LNCAP (cell line): Measurements from ENCODE around the gene MAP3K5.

ENCODE experiments used
- TF ChIP-seq, protein P1 (sequence below): fragments of 450-650 bp; IDR thresholded peaks from 2 replicates; pipeline ENCODE4 v1.5.1; 2017; ENCODE audit warnings: mild to moderate bottlenecking

MAP3K5 gene

DNA sequence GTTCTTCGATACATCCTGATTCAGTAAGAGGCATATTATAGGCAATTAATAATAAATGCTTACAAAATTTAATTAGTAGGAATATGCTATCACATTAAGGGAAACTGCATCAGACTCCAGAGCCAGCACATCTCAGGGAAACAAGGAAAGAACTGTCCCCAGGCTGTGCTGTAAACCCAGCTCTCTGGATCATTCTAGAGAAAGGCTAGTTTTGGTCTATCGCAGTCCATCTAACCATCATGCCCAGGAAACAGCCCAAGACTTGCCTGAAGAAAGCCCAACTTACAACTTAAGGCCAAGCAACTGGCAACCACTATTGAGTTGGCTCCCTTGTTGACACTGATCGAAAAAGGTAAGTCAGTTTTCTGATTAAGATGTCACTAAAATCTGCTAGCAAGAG is 11.3 kb downstream of the MAP3K5 start:
- TF ChIP-seq, protein P1, sequence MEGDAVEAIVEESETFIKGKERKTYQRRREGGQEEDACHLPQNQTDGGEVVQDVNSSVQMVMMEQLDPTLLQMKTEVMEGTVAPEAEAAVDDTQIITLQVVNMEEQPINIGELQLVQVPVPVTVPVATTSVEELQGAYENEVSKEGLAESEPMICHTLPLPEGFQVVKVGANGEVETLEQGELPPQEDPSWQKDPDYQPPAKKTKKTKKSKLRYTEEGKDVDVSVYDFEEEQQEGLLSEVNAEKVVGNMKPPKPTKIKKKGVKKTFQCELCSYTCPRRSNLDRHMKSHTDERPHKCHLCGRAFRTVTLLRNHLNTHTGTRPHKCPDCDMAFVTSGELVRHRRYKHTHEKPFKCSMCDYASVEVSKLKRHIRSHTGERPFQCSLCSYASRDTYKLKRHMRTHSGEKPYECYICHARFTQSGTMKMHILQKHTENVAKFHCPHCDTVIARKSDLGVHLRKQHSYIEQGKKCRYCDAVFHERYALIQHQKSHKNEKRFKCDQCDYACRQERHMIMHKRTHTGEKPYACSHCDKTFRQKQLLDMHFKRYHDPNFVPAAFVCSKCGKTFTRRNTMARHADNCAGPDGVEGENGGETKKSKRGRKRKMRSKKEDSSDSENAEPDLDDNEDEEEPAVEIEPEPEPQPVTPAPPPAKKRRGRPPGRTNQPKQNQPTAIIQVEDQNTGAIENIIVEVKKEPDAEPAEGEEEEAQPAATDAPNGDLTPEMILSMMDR, result no peak

DNA sequence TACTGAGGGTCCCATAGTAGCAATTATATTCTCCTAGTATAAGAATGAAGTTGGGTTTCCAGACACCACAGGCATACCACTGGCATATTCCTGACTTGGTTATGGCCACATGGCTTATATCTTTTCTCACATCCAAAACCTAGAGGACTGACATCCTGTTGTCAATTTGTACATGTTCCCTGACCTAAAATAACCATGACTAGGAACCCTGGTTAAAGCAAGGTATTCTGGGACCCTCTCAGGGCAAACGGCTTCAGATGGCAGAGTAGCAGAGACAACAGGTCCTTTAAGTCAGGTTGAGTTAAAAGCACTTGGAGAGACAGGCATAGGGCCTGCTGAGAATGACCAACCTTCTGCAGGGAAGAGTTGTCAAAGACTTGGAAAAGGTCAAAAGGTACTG is 12.6 kb downstream of the MAP3K5 start:
- TF ChIP-seq, protein P1, result no peak

DNA sequence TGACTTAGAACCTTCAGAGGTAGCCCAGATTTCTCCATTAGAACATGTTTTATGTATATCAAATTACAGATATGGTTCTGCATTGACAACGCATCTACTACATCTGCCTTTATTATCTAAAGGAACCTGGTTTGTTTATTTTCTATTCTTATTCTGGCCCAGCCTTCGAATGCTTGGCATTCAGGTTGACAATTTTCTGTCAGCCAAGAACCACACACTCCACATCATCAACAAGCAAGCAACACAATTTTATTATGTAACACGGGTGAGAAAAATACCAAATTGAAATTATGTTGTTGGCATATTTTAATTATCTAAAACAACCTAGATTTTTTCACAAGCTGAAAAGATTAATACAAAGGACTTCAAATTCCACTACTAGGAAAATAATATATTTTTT is 14.6 kb downstream of the MAP3K5 start:
- TF ChIP-seq, protein P1, result no peak

DNA sequence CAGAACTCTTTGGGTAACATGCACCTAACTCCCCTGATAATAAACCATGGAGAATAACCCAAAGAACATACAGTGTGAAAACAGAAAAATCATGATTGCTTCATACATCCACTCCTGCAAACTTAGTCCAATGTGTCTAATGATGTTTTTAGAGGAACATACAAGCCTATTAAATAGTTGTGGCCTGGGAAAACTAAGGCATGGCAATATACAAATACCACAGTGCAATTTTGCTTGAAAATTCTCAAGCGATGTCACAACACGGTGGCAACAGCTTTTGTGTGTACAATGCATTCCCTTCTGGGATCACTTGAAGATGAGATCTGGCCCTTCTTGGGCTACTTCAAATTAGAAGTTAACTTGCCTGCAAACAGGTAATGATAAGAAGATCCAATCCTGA is 16.7 kb downstream of the MAP3K5 start:
- TF ChIP-seq, protein P1, result no peak

DNA sequence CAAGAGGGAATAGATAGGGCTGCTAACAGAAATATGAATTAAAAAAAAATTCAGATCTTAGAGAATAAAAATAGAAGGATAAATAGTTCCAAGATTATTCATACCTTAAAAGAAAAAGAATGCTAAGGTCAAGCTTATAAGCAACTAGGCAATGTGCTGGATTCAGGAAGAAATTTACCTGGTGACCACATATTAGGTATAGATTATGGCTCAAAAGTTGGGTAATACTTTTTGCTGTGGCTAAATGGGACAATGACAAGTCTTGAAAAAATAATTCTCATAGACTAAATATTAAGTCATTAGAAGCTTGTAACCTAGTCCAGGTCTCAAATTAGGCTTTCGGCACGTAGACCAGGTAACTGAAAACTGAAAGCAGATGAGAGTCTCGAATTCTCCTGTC is 17.2 kb downstream of the MAP3K5 start:
- TF ChIP-seq, protein P1, result no peak

DNA sequence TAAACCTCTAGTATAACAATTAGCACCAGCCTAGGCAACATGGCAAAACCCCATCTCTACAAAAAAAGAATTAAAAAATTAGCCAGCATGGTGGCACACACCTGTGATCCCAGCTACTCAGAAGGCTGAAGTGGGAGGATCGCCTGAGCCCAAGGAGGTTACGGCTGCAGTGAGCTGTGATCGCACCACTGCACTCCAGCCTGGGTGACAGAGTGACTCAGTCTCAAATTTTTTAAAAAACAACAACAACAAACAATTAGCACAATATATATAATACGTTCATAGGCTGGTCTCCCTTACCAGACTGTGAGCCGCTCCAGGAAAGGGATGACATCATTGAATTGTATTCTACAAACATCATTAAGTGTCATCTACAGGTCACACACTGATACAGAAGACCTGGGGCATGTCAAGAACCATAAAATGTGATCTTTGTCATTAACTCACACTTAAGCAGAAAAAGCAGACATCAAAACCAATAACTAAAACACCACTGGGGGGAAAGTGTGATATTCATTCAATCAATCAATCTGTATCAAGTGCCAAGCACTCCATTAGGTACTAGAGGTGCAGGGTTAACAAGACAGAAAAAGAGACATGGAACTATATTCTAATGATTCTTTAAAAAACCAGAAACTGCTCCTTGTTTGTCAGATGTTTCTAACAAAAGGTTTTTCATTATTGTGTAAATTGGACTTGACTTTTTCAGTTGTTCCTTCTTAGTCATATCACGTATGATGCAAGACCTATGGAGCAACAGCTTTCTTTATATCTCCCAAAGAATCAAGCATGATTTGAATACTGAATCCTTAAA is 17.8 kb downstream of the MAP3K5 start:
- TF ChIP-seq, protein P1, result no peak

DNA sequence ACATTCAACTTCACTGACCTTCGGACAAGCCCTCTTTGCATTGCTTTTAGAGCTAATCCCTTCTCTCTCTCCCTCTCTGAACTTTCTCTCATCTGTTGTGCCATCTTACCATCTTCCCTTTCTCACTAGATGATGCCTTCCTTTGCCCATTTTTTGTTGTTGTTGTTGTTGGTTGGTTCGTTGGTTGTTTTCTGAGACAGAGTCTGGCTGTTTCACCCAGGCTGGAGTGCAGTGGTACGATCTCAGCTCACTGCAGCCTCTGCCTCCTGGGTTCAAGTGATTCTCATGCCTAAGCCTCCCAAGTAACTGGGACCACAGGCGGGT is 18.8 kb downstream of the MAP3K5 start:
- TF ChIP-seq, protein P1, result no peak
